WTC11 (cell line): Measurements from ENCODE around the gene SLC2A4RG. TPM values are rescaled to one million over a fixed set of nuclear protein-coding genes. Genes with fewer than 3 reads are reported as not detected.

ENCODE experiments used
- ATAC-seq: fragments of 200-7000 bp; cut with Tn5 transposase; 2 replicates; pipeline ENCODE4 v1.10.0; 2021; ENCODE audit warnings: mild to moderate bottlenecking, moderate library complexity
- CTCF ChIA-PET: fragments of 300-600 bp; sonication (Branson Sonifier 250); formaldehyde crosslinking; loops from one replicate; lab custom pipeline; 2021; ENCODE audit warnings: antibody characterized with exemption; lab: Charles Lee
- POLR2A ChIA-PET: fragments of 350-600 bp; sonication (Branson Sonifier 250); formaldehyde crosslinking; loops from one replicate; lab custom pipeline; 2021; ENCODE audit warnings: antibody characterized with exemption; lab: Charles Lee
- DNase-seq: peaks from one replicate; pipeline ENCODE4 v3.0.0; 2021; ENCODE audit warnings: low spot score
- H3K27ac Mint-ChIP-seq: 2 replicates; pipeline ENCODE4 v1.8.0; 2021; ENCODE audit warnings: mixed read lengths
- H3K27me3 Mint-ChIP-seq: 2 replicates; pipeline ENCODE4 v1.8.0; 2021; ENCODE audit warnings: low read depth, mild to moderate bottlenecking, moderate library complexity, mixed read lengths
- H3K36me3 Mint-ChIP-seq: 2 replicates; pipeline ENCODE4 v1.8.0; 2021; ENCODE audit warnings: mixed read lengths
- H3K4me1 Mint-ChIP-seq: 2 replicates; pipeline ENCODE4 v1.8.0; 2022; ENCODE audit warnings: mixed read lengths
- H3K4me3 Mint-ChIP-seq: 2 replicates; pipeline ENCODE4 v1.8.0; 2021; ENCODE audit warnings: mild to moderate bottlenecking, moderate library complexity, mixed read lengths
- H3K9me3 Mint-ChIP-seq: 2 replicates; pipeline ENCODE4 v1.8.0; 2021; ENCODE audit warnings: mixed read lengths
- ATF1 ChIP-seq: sonication (generic); formaldehyde crosslinking; IDR thresholded peaks from 2 replicates; pipeline ENCODE4 v1.8.1; 2023; ENCODE audit warnings: mild to moderate bottlenecking, moderate library complexity, missing genetic modification reagents
- ATF2 ChIP-seq: sonication (generic); formaldehyde crosslinking; IDR thresholded peaks from 2 replicates; pipeline ENCODE4 v1.8.1; 2022; ENCODE audit warnings: low read depth, missing genetic modification reagents, borderline replicate concordance
- ATF3 ChIP-seq: sonication (generic); formaldehyde crosslinking; conservative IDR thresholded peaks from 2 replicates; pipeline ENCODE4 v1.8.1; 2022; ENCODE audit warnings: mild to moderate bottlenecking, missing genetic modification reagents
- ELF4 ChIP-seq: sonication (generic); formaldehyde crosslinking; IDR thresholded peaks from 2 replicates; pipeline ENCODE4 v1.8.1; 2022; ENCODE audit warnings: low read depth, mild to moderate bottlenecking, moderate library complexity, missing genetic modification reagents
- ETV6 ChIP-seq: sonication (generic); formaldehyde crosslinking; IDR thresholded peaks from 2 replicates; pipeline ENCODE4 v1.8.1; 2022; ENCODE audit warnings: mild to moderate bottlenecking, missing genetic modification reagents
- HMGA2 ChIP-seq: fragments of 250-450 bp; sonication (Bioruptor Pico); IDR thresholded peaks from 2 replicates; pipeline ENCODE4 v1.4.0; 2021; ENCODE audit warnings: mild to moderate bottlenecking, moderate library complexity
- MYBL2 ChIP-seq: sonication (generic); formaldehyde crosslinking; IDR thresholded peaks from 2 replicates; pipeline ENCODE4 v1.8.1; 2023; ENCODE audit warnings: mild to moderate bottlenecking, moderate library complexity, missing genetic modification reagents
- NFE2L1 ChIP-seq: sonication (generic); formaldehyde crosslinking; IDR thresholded peaks from 2 replicates; pipeline ENCODE4 v1.8.1; 2023; ENCODE audit warnings: missing genetic modification reagents
- NR1H2 ChIP-seq: sonication (generic); formaldehyde crosslinking; IDR thresholded peaks from 2 replicates; pipeline ENCODE4 v1.9.0; 2021; ENCODE audit warnings: mild to moderate bottlenecking, moderate library complexity, missing genetic modification reagents
- NR2C2 ChIP-seq: sonication (generic); formaldehyde crosslinking; IDR thresholded peaks from 2 replicates; pipeline ENCODE4 v1.8.0; 2022; ENCODE audit warnings: mild to moderate bottlenecking, missing genetic modification reagents
- PRDM15 ChIP-seq: sonication (generic); formaldehyde crosslinking; IDR thresholded peaks from 2 replicates; pipeline ENCODE4 v1.8.0; 2022; ENCODE audit warnings: missing genetic modification reagents
- PRRX2 ChIP-seq: fragments of 250-450 bp; sonication (Bioruptor Pico); IDR thresholded peaks from 2 replicates; pipeline ENCODE4 v1.8.0; 2021; ENCODE audit warnings: mild to moderate bottlenecking
- RELA ChIP-seq: sonication (generic); formaldehyde crosslinking; IDR thresholded peaks from 2 replicates; pipeline ENCODE4 v1.8.1; 2022; ENCODE audit warnings: missing genetic modification reagents, mild to moderate bottlenecking, borderline replicate concordance
- TCF7 ChIP-seq: sonication (generic); formaldehyde crosslinking; IDR thresholded peaks from 2 replicates; pipeline ENCODE4 v1.8.0; 2022; ENCODE audit warnings: mild to moderate bottlenecking, low read depth, missing genetic modification reagents, moderate library complexity
- TP53 ChIP-seq: sonication (generic); formaldehyde crosslinking; IDR thresholded peaks from 2 replicates; pipeline ENCODE4 v1.8.1; 2023; ENCODE audit warnings: mild to moderate bottlenecking, missing genetic modification reagents
- ZNF121 ChIP-seq: sonication (generic); formaldehyde crosslinking; IDR thresholded peaks from 2 replicates; pipeline ENCODE4 v1.8.0; 2023; ENCODE audit warnings: missing genetic modification reagents
- total RNA-seq: library from RNA; stranded (reverse); gene quantifications from 3 replicates; pipeline ENCODE4 v1.2.3, GENCODE V29; 2021
- TF ChIP-seq, protein P1 (sequence below): fragments of 250-450 bp; sonication (Bioruptor Pico); conservative IDR thresholded peaks from 2 replicates; pipeline ENCODE4 v1.9.0; 2021; ENCODE audit warnings: mild to moderate bottlenecking
- TF ChIP-seq, protein P2 (sequence below): sonication (generic); formaldehyde crosslinking; IDR thresholded peaks from 2 replicates; pipeline ENCODE4 v1.8.1; 2023; ENCODE audit warnings: mild to moderate bottlenecking, missing genetic modification reagents, moderate library complexity
- TF ChIP-seq, protein P3 (sequence below): sonication (generic); formaldehyde crosslinking; IDR thresholded peaks from 2 replicates; pipeline ENCODE4 v1.8.1; 2022; ENCODE audit warnings: mild to moderate bottlenecking, moderate library complexity, missing genetic modification reagents

SLC2A4RG gene
- total RNA-seq, 1 experiment from 2014 or later, result 43.3 TPM

DNA sequence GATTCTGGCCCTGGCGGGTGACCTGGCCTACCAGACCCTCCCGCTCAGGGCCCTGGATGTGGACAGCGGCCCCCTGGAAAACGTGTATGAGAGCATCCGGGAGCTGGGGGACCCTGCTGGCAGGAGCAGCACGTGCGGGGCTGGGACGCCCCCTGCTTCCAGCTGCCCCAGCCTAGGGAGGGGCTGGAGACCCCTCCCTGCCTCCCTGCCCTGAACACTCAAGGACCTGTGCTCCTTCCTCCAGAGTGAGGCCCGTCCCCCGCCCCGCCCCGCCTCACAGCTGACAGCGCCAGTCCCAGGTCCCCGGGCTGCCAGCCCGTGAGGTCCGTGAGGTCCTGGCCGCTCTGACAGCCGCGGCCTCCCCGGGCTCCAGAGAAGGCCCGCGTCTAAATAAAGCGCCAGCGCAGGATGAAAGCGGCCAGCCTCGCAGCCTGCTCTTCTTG lies 868 bp upstream of the SLC2A4RG start (continued):
- TF ChIP-seq, protein P1, sequence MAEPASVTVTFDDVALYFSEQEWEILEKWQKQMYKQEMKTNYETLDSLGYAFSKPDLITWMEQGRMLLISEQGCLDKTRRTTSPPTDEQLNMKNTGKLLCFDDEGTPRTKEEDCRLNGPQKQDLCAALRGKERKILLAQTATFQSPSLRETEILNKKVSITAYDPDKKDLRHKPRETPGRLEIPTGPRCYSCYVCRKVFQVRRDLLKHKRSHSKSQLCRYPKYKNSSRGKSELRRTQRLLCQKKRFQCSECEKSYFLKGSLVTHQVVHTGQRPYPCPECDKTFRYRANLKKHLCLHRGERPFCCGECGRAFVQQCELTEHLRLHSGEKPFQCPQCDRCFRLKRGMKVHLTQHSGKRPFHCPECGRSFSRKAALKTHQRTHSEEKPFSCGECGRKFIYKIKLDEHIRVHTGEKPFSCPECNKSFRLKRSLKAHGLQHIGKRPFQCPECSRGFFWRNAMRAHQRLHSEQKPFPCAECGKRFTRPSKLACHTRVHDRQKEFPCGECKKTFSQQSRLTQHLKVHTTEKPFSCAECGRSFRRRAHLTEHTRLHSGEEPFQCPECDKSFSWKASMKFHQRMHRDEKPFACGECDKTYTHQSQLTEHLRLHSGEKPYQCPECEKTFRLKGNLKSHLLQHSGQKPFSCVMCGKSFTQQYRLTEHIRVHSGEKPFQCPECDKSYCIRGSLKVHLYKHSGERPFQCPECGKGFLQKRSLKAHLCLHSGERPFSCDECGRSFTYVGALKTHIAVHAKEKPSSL, result no peak
- TF ChIP-seq, all 79 proteins: peak for 3

- H3K4me3 Mint-ChIP-seq, result peak overlapping the region; percentile 60
- TF ChIP-seq TCF7 (CRISPR knock-in tag), result no peak
- TF ChIP-seq PRRX2 (CRISPR knock-in tag), result no peak
- no peak for TF ChIP-seq HMGA2 (CRISPR knock-in tag)
- TF ChIP-seq RELA, result no peak
- no peak for TF ChIP-seq MYBL2 (CRISPR knock-in tag)
- ChIA-PET POLR2A (interaction anchor here (1.0 to 1.5 kb wide), 3 partner anchors 116 to 880 kb away, joined by 3 to 8 read pairs (median 4); partner anchors contain the start of gene TPD52L2), CTCF (interaction anchor here (0.7 to 2.1 kb wide), 17 partner anchors 10 to 343 kb away, joined by 3 to 33 read pairs (median 7); partner anchors contain the start of genes ARFRP1, HELZ2, PRPF6 and PTK6)
- no peaks in the 10 kb centered on the region for H3K9me3 Mint-ChIP-seq
- H3K27ac Mint-ChIP-seq, result no peak overlapping the region
- 0 out of 2 replicates have a peak, but pooled peaks cover 3% of the 10 kb centered on the region for H3K36me3 Mint-ChIP-seq
- no peaks in the 10 kb centered on the region for H3K4me1 Mint-ChIP-seq
- no peak; the same call in 1 of the 2 replicates for ATAC-seq
- DNase-seq, result peak; percentile 60
- no peaks in the 10 kb centered on the region for H3K27me3 Mint-ChIP-seq
Observed at GRCh38 chr20:63740070-63740626, 572 bp downstream of the SLC2A4RG start.

DNA sequence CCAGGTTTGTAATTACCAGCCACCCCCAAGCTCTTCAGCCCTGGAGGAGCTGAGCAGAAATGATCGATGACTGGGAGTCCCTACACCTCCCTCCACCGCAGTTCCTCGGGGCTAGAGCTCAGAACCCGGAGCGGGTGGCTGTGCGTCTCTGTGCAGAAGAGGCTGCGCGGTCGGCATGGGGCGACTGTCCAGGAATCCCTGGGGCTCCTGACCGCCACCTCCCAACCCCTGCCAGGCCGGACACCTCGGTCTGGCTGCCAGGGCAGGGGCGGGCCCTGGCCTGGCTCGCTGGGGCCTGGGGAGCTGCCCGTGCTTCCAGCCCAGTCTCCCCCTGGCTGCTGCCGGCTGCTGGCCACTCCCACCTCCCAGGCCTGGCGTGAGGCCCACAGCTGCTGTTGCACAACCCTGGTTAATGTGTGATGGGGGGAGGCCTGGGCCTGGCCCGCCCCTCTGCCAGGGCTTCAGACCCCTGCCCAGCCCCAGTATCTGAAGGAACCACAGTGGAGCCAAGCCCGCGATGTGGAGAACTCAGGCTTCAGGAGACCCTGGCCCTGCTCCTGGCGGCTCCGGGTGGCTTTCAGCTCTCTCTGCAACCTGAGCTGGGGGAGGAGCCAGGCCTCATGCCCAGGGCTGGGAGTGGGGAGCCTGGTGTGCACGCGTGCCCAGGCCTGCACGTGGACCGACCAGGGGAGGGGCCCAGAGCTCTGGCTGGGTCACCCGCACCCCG lies 1.2 kb downstream of the SLC2A4RG start:
- Mint-ChIP-seq H3K4me1 (no peaks in the 10 kb centered on the region), H3K27ac (no peak overlapping the region), H3K9me3 (no peaks in the 10 kb centered on the region), H3K36me3 (0 out of 2 replicates have a peak, but pooled peaks cover 3% of the 10 kb centered on the region), H3K4me3 (peak overlapping the region; percentile 60), H3K27me3 (no peaks in the 10 kb centered on the region)
- ChIA-PET CTCF (interaction anchor here (0.7 to 2.1 kb wide), 19 partner anchors 9 to 343 kb away, joined by 3 to 33 read pairs (median 6); partner anchors contain the start of genes ARFRP1, HELZ2, PRPF6 and PTK6), POLR2A (interaction anchor here (1.0 to 1.5 kb wide), 4 partner anchors 33 to 881 kb away, joined by 3 to 8 read pairs (median 4); partner anchors contain the start of genes ARFRP1, TPD52L2 and ZGPAT)
- DNase-seq, result peak; percentile 75
- peak; percentile 42 for ATAC-seq
- TF ChIP-seq ETV6 (CRISPR knock-in tag) (peak; percentile 23; the same call in 1 of the 2 replicates), MYBL2 (CRISPR knock-in tag) (peak; percentile 17; the same call in 1 of the 2 replicates), NR1H2 (CRISPR knock-in tag) (no peak), ATF2 (CRISPR knock-in tag) (no peak), PRDM15 (no peak), ATF3 (CRISPR knock-in tag) (no peak), ATF1 (CRISPR knock-in tag) (no peak; the same call in 1 of the 2 replicates), ELF4 (CRISPR knock-in tag) (no peak), NFE2L1 (CRISPR knock-in tag) (no peak), PRRX2 (CRISPR knock-in tag) (no peak), NR2C2 (no peak), ZNF121 (CRISPR knock-in tag) (no peak), TP53 (CRISPR knock-in tag) (no peak)
- TF ChIP-seq, protein P1, result no peak
- TF ChIP-seq, protein P2, sequence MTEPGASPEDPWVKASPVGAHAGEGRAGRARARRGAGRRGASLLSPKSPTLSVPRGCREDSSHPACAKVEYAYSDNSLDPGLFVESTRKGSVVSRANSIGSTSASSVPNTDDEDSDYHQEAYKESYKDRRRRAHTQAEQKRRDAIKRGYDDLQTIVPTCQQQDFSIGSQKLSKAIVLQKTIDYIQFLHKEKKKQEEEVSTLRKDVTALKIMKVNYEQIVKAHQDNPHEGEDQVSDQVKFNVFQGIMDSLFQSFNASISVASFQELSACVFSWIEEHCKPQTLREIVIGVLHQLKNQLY, result no peak
- TF ChIP-seq, protein P3, sequence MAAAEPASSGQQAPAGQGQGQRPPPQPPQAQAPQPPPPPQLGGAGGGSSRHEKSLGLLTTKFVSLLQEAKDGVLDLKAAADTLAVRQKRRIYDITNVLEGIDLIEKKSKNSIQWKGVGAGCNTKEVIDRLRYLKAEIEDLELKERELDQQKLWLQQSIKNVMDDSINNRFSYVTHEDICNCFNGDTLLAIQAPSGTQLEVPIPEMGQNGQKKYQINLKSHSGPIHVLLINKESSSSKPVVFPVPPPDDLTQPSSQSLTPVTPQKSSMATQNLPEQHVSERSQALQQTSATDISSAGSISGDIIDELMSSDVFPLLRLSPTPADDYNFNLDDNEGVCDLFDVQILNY (CRISPR knock-in tag), result peak; percentile 50; the same call in 1 of the 2 replicates
